ENCODE results near the gene MYL12A. TPM values are rescaled to one million over a fixed set of nuclear protein-coding genes. Genes with fewer than 3 reads are reported as not detected.

Gene MYL12A
- total and polyA plus RNA-seq, 2 of the 13 experiments (the other 11 are each of a cell fraction or from before 2014, with no cell fraction given): 261 to 277 TPM

DNA sequence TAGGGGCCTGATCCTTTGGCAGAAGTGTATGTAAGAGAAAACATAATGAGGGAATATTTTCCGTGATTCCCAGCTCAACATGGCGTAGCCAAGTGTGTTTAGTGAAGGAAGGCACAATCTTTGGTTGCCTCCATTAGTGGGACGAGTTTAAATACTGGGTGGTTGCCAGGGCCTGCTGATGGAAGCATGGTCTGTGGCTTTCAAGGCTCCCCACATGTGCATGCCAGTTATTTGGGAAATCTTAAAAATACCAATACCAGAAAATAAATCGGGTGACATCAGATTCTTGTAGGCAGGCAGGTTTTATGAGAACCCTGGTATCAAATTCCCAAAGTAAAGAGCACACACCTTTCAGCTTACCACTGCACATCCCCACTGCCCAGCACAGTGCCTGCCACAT, 7.1 kb downstream of the MYL12A start (continued):
- TF ChIP-seq, protein P1, sequence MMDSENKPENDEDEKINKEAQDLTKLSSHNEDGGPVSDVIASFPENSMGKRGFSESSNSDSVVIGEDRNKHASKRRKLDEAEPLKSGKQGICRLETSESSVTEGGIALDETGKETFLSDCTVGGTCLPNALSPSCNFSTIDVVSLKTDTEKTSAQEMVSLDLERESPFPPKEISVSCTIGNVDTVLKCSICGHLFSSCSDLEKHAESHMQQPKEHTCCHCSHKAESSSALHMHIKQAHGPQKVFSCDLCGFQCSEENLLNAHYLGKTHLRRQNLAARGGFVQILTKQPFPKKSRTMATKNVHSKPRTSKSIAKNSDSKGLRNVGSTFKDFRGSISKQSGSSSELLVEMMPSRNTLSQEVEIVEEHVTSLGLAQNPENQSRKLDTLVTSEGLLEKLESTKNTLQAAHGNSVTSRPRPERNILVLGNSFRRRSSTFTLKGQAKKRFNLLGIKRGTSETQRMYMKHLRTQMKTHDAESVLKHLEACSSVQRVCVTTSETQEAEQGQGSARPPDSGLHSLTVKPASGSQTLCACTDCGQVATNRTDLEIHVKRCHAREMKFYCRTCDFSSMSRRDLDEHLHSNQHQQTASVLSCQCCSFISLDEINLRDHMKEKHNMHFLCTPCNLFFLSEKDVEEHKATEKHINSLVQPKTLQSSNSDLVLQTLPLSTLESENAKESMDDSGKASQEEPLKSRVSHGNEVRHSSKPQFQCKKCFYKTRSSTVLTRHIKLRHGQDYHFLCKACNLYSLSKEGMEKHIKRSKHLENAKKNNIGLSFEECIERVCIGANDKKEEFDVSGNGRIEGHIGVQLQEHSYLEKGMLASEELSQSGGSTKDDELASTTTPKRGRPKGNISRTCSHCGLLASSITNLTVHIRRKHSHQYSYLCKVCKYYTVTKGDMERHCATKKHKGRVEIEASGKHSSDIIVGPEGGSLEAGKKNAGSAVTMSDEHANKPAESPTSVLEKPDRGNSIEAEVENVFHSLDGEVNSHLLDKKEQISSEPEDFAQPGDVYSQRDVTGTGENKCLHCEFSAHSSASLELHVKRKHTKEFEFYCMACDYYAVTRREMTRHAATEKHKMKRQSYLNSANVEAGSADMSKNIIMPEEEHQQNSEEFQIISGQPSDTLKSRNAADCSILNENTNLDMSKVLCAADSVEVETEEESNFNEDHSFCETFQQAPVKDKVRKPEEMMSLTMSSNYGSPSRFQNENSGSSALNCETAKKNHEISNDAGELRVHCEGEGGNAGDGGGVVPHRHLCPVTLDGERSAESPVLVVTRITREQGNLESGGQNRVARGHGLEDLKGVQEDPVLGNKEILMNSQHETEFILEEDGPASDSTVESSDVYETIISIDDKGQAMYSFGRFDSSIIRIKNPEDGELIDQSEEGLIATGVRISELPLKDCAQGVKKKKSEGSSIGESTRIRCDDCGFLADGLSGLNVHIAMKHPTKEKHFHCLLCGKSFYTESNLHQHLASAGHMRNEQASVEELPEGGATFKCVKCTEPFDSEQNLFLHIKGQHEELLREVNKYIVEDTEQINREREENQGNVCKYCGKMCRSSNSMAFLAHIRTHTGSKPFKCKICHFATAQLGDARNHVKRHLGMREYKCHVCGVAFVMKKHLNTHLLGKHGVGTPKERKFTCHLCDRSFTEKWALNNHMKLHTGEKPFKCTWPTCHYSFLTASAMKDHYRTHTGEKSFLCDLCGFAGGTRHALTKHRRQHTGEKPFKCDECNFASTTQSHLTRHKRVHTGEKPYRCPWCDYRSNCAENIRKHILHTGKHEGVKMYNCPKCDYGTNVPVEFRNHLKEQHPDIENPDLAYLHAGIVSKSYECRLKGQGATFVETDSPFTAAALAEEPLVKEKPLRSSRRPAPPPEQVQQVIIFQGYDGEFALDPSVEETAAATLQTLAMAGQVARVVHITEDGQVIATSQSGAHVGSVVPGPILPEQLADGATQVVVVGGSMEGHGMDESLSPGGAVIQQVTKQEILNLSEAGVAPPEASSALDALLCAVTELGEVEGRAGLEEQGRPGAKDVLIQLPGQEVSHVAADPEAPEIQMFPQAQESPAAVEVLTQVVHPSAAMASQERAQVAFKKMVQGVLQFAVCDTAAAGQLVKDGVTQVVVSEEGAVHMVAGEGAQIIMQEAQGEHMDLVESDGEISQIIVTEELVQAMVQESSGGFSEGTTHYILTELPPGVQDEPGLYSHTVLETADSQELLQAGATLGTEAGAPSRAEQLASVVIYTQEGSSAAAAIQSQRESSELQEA (CRISPR knock-in tag; IDR thresholded peaks at IDR 0.05; ENCODE audit: not compliant biosample characterization): no peak
- no peak for TF ChIP-seq ZNF850 (CRISPR knock-in tag; conservative IDR thresholded peaks at IDR 0.05)

DNA sequence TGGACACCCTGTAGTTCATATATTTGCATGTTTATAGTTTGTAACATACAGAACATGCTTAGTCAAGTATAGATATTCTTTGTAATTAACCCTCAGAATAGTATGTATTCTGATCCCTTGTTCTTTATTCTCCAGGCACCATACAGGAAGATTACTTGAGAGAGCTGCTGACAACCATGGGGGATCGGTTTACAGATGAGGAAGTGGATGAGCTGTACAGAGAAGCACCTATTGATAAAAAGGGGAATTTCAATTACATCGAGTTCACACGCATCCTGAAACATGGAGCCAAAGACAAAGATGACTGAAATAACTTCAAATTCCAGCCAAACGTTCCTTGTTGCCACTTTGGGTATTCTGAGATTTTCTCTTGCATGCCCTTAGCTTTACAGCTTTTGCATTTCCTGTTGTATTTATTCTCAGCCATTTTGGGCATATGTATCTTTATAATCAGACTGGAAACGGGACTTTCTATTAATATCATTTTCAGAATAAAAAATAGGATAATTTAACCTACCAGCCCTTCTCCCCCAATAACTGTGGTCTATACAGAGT, 8.1 kb downstream of the MYL12A start:
- in situ Hi-C loops (cut with HindIII; ENCODE audit: extremely low pct_ligation_motif_present, low pct_unique_long_range_greater_than_20kb): no loop called here
- H3K36me3 ChIP-seq (replicated peaks in 1 of 2; ENCODE audit: control insufficient read depth in 1 of 2, insufficient read depth in 2 of 2, low read length in 2 of 2): peaks cover 4 to 27% of the 10 kb centered on the region in 2 experiments; a peak in 4 of 5 replicates
- no peaks in the 10 kb centered on the region for H3K27me3 ChIP-seq (ENCODE audit: control insufficient read depth in 1 of 2, insufficient read depth in 2 of 2, low read length in 2 of 2)
- H2AFZ ChIP-seq (ENCODE audit: low read length): no peak overlapping the region
- H3K9me3 ChIP-seq (ENCODE audit: low read length): no peaks in the 10 kb centered on the region
- ATAC-seq: no peak
- intact Hi-C loops (cut with micrococcal nuclease; ENCODE audit: unreplicated experiment): no loop called here
- ChIA-PET CTCF (ENCODE audit: low intra/inter-chr PET ratio, low total read pairs) (no interaction called here), POLR2A (interaction anchor here (3.6 kb wide), 1 partner anchor 8 kb away, joined by 48 read pairs; the partner anchor contains the start of gene MYL12A)
- BruUV-seq (replicated peaks): no TSS peak
- peak; percentile 34 for FAIRE-seq
- H3K4me2 ChIP-seq (ENCODE audit: low read depth, low read length): no peak overlapping the region
- H3K79me2 ChIP-seq (ENCODE audit: insufficient read depth, low read length): peaks cover 31% of the 10 kb centered on the region
- no peak overlapping the region for H3K27ac ChIP-seq (ENCODE audit: extremely low read length, insufficient read depth, low read length)
- WGBS (ENCODE audit: low lambda C conversion rate): 95% methylated on average over 5 of the region's 5 CpGs
- H4K20me1 ChIP-seq (ENCODE audit: insufficient read depth, low read length): 0 out of 2 replicates have a peak, but pooled peaks cover 3% of the 10 kb centered on the region
- H3K4me1 ChIP-seq (ENCODE audit: insufficient read depth, low read length): peaks cover 68% of the 10 kb centered on the region
- H3K9ac ChIP-seq (ENCODE audit: insufficient read depth, low read depth, low read length): no peak overlapping the region
- H3K4me3 ChIP-seq (replicated peaks in 1 of 3; ENCODE audit: insufficient read depth in 1 of 3, low read depth in 2 of 3, low read length in 3 of 3): no peak overlapping the region
- DNase-seq (ENCODE audit: low spot score): no peak
- TF ChIP-seq, protein P2, sequence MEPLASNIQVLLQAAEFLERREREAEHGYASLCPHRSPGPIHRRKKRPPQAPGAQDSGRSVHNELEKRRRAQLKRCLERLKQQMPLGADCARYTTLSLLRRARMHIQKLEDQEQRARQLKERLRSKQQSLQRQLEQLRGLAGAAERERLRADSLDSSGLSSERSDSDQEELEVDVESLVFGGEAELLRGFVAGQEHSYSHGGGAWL (CRISPR knock-in tag; IDR thresholded peaks at IDR 0.05): no peak
- TF ChIP-seq POLR2AphosphoS5 (IDR thresholded peaks at IDR 0.05; ENCODE audit: low read depth, low read length): no peak
- TF ChIP-seq GABPA (IDR thresholded peaks at IDR 0.05; ENCODE audit: low read depth, low read length): no peak
- no peak for TF ChIP-seq GABPA (CRISPR knock-in tag; IDR thresholded peaks at IDR 0.05; ENCODE audit: low read depth)
- no peak for TF ChIP-seq XBP1 (CRISPR knock-in tag; IDR thresholded peaks at IDR 0.05)
- TF ChIP-seq ZNF432 (CRISPR knock-in tag; IDR thresholded peaks at IDR 0.05; ENCODE audit: borderline replicate concordance): no peak
- TF ChIP-seq, protein P3, sequence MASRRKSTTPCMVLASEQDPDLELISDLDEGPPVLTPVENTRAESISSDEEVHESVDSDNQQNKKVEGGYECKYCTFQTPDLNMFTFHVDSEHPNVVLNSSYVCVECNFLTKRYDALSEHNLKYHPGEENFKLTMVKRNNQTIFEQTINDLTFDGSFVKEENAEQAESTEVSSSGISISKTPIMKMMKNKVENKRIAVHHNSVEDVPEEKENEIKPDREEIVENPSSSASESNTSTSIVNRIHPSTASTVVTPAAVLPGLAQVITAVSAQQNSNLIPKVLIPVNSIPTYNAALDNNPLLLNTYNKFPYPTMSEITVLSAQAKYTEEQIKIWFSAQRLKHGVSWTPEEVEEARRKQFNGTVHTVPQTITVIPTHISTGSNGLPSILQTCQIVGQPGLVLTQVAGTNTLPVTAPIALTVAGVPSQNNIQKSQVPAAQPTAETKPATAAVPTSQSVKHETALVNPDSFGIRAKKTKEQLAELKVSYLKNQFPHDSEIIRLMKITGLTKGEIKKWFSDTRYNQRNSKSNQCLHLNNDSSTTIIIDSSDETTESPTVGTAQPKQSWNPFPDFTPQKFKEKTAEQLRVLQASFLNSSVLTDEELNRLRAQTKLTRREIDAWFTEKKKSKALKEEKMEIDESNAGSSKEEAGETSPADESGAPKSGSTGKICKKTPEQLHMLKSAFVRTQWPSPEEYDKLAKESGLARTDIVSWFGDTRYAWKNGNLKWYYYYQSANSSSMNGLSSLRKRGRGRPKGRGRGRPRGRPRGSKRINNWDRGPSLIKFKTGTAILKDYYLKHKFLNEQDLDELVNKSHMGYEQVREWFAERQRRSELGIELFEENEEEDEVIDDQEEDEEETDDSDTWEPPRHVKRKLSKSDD (CRISPR knock-in tag; IDR thresholded peaks at IDR 0.05; ENCODE audit: low read depth): no peak
- no peak for TF ChIP-seq RFX5 (IDR thresholded peaks at IDR 0.05; ENCODE audit: low read depth, low read length)
- no peak for TF ChIP-seq ZNF3 (CRISPR knock-in tag; IDR thresholded peaks at IDR 0.05)
